ENCODE data around the gene TRIM29.

TRIM29 gene

DNA sequence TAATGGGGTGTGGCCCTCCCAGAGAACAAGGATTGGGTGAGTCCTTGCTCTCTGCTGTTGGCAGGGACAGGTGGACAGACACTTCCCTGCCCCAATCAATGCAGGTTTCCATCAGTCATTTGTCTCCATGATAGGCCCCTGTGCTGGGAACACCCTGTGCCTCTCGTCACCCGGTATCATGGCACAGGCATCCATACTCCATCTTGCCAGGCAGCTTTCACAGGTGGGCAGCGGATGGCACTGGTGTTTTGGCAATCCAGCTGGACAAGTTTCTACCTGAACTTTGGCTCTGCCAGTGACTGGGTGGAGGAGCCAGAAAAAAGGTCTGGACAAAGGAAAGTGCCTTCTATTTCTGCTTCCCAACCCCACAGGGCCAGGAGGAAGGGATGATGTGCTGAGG is 47.5 kb downstream of the TRIM29 start:
- DNase-seq: no peak

- DNase-seq: no peak
Observed at GRCh38 chr11:120089036-120090001, 48.6 kb downstream of the TRIM29 start.

- no peak for DNase-seq
Observed at GRCh38 chr11:120088056-120088455, 49.9 kb downstream of the TRIM29 start.

GRCh38 chr11:120086651-120087050 is 51.3 kb downstream of the TRIM29 start:
- no peak for DNase-seq

DNA sequence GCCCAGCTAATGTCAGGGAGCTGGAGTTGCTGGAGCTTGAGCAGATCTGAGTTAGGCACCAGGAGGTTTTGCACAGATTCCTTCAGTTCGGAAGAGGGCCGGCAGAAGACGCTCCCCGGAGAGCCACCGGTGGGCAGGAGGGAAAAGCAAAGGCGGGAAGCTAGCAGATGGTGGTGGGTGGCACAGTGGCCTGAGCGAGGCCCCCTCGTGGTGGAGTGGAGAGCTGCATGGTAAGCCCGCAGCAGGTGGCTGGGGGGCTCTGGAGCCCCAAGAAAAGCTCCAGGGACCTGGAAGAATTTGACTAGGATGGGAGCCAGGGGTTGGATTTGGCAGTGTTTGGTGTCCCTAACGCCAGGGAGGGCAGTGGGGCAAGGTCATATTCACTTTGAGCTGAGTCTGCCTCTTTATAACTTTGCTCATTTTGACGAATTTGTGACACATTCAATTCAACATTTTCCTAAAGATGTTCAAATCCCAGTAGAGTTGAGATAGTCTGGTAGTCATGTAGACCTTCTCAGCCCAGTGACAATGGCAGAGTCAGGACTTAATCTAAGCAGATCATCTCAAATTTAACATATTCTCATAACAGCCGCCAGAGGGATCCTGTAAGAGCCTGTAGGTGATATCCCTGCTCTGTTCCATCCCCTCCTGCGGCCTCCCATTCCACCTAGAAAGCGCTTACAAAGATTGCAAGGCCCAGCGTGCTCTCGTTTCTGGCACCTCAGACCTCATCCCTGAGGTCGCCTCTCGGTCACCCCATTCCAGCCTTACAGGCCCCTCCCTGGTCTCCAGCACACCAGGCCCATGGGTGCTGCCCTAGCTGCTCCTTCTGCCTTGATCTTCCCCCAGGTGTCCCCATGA is 57.9 kb downstream of the TRIM29 start:
- DNase-seq: peak; percentile 13

GRCh38 chr11:120078397-120078796 is 59.5 kb downstream of the TRIM29 start:
- DNase-seq: no peak

DNA sequence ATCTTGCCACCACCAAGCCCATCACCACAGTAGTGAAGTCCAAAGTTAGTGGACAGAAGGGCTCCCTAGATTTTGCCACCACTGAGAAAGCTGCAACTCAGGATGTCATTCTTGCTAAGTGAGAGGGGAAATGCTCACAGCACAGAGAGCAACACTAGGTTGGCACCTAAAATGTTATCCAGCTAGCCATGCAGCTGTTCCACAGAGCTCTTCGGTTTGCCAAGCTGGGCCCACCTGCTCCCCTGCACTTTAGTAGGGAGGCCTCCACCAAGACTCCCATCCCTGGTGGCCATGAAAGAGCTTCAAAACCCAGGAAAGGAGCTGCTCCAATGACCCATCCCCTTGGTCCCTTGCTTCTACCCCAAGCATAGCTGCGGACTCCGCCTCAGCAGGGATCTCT is 63.8 kb downstream of the TRIM29 start:
- no peak for DNase-seq

DNA sequence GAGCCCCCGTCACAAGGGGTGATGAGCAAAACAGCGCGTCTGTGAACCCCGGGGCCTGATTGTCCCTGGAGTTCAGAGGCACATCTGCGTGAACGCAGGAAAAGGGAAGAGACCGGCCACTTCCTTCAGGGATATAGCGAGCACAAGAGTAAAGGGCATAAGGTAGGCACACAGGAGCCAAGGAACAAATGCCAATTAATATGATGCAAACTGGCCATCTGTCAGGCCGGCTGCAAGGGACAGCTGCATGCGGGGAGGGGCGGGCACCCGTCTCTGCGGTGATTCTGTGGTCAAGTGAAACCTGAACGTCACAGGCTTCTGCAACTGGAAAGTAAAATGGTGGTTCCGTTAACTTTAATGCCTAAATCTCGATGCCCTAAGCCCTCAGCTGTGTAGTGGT is 64.7 kb downstream of the TRIM29 start:
- DNase-seq: no peak

GRCh38 chr11:120068114-120068573 is 69.8 kb downstream of the TRIM29 start:
- no peak for DNase-seq

- DNase-seq: no peak
Observed at GRCh38 chr11:120067438-120068113, 70.3 kb downstream of the TRIM29 start.

- no peak for DNase-seq
Observed at GRCh38 chr11:120066738-120067437, 71.0 kb downstream of the TRIM29 start.

- DNase-seq: no peak
Observed at GRCh38 chr11:120065876-120066275, 72.0 kb downstream of the TRIM29 start.

- DNase-seq: no peak
Observed at GRCh38 chr11:120065176-120065575, 72.7 kb downstream of the TRIM29 start.

GRCh38 chr11:120064341-120064740 is 73.6 kb downstream of the TRIM29 start:
- DNase-seq: no peak

DNA sequence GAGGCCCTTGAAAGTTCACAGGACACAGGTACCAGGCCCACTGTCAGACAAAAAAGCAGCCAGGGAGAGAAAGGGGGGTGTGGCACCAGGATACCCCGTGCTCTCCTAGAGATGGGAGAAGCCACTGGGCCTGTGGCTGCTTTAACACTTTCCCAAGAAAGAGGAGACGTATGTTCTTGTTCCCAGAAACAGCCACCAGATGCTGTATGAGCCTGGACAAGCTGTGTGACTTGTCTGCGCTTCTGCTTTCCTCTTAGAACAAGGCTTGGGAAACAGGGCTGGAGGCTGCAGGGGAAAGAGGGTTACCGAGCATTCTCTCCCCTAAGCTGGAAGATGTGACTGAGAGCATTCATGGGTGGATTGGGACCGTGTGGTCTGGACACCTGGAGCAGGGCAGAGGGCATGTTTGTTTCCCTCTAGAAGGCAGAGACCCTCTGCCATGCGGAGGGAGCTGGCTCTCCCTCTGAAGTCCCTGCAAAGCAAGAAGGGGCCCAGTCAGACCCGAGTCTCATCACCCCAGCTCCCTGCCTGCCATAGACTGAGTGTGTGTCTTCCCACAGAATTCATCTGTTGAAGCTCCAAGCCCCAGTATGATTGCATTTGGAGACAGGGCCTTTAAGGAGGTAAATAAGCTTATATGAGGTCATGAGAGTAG is 74.1 kb downstream of the TRIM29 start:
- DNase-seq: no peak

DNA sequence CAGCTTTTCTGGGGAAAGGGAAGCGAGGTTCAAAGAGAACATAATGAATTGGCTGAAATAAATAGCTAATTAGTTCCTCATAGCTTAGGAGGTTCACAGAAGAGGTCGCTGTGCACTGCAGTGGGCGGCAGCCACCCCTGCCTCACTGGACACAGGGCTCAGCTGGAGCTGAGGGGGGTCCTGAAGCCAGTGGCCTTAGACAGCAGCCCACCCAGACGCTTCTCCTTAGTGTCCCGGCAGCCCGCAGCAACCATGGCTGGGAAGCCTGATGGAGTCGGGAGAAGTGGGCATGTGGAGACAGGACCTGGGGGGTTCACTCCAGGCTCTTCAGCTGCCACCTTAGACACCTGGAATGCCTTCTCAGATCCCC is 75.4 kb downstream of the TRIM29 start:
- no peak for DNase-seq

DNA sequence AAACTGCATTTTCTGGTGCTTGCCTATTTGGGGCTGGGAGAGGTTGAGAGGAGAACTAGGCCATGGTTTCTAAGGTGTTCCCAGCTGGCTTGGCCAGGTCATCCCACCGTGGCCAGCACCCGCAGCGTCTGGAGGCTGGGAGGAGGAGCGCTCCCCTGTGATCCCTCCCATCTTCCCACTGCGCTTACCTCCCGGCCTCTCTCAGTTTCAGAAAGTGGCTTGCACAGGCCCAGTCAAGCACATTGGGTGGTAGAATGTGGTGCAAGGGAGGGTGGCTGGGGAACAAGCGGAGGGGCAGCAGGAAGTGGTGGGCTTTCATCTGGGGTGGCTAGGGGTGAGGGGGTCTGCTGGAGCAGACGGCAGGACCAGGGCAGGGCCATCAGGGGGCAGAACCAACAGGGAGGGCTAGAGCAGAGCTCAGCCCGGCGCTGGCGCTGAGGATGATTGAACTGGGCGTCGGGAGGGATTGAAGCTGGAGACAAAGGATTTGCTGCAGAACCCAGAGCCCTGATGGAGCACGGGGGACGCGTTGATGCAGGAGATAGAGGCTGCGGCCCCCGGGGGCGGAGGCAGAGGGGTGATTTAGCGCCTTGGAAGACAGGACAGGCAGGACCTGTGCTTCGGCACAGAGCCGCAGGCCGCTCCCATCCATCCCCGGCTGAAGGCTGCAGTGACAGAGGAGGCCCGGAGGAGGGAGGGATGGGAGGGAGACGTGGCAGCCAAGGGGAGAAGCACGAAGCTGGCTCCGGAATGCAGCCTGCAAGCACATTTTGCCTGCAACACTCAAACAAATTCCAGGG is 76.0 kb downstream of the TRIM29 start:
- no peak for DNase-seq
